H1 (cell line): ENCODE results near the gene PRELID2. TPM values are rescaled to one million over a fixed set of nuclear protein-coding genes. Genes with fewer than 3 reads are reported as not detected.

Source experiments
- CTCF ChIA-PET: fragments of 300-600 bp; sonication (Branson Sonifier 250); formaldehyde crosslinking; loops from one replicate; lab custom pipeline; 2021; ENCODE audit not compliant: partially characterized antibody; lab: Charles Lee
- POLR2A ChIA-PET: fragments of 300-600 bp; sonication (Branson Sonifier 250); formaldehyde crosslinking; loops from one replicate; lab custom pipeline; 2021; ENCODE audit warnings: inconsistent platforms; ENCODE audit not compliant: partially characterized antibody; lab: Charles Lee
- DNase-seq, 2 experiments: peaks; one replicate each; pipeline versions ENCODE4 v3.0.0 to v3.0.0-alpha.2; 2010 to 2022; ENCODE audit warnings: low spot score in 2 of 2, low read depth in 1 of 2, mixed read lengths in 1 of 2
- FAIRE-seq: peaks from 2 replicates; lab custom pipeline; 2011; peaks lifted over from hg19 to GRCh38; lab: Jason Lieb, UNC
- H2AFZ ChIP-seq: 2 replicates; pipeline ENCODE4 v1.8.1; 2012; ENCODE audit warnings: low read length, inconsistent platforms
- H2AK5ac ChIP-seq: 2 replicates; pipeline ENCODE4 v1.6.1; 2013; ENCODE audit warnings: low read depth, low read length
- H2BK120ac ChIP-seq: replicated peaks from 2 replicates; pipeline ENCODE3; 2013; ENCODE audit warnings: low read depth, low read length, inconsistent platforms
- H2BK12ac ChIP-seq: 2 replicates; pipeline ENCODE4 v1.6.1; 2013; ENCODE audit warnings: low read depth, low read length
- H2BK15ac ChIP-seq: 2 replicates; pipeline ENCODE4 v1.6.1; 2013; ENCODE audit warnings: low read length
- H2BK20ac ChIP-seq: 2 replicates; pipeline ENCODE4 v1.6.1; 2013; ENCODE audit warnings: low read length
- H2BK5ac ChIP-seq: 2 replicates; pipeline ENCODE4 v1.6.1; 2013; ENCODE audit warnings: low read depth, low read length
- H3K14ac ChIP-seq: 2 replicates; pipeline ENCODE4 v1.6.1; 2013; ENCODE audit warnings: inconsistent platforms; ENCODE audit not compliant: insufficient read length
- H3K18ac ChIP-seq: 2 replicates; pipeline ENCODE4 v1.6.1; 2013; ENCODE audit warnings: low read length; ENCODE audit errors: extremely low read depth
- H3K23ac ChIP-seq: 2 replicates; pipeline ENCODE4 v1.6.1; 2013; ENCODE audit warnings: inconsistent platforms; ENCODE audit not compliant: insufficient read length
- H3K23me2 ChIP-seq: 2 replicates; pipeline ENCODE4 v1.6.1; 2013; ENCODE audit warnings: low read depth, low read length
- H3K27ac ChIP-seq: 2 replicates; pipeline ENCODE4 v1.6.1; 2011; ENCODE audit warnings: low read depth, low read length, inconsistent platforms
- H3K27me3 ChIP-seq, 4 experiments: replicated peaks in 1 of 4; 1 replicate in 1 of 4; 2 replicates in 3 of 4; pipeline versions ENCODE4 v1.6.1 to v1.8.1; 2011 to 2013; ENCODE audit warnings: low read length in 3 of 4, mild to moderate bottlenecking in 3 of 4, inconsistent platforms in 2 of 4, mixed read lengths in 2 of 4, moderate library complexity in 1 of 4; ENCODE audit not compliant: control insufficient read depth in 3 of 4, insufficient read depth in 3 of 4; ENCODE audit errors: extremely low read depth in 1 of 4
- H3K36me3 ChIP-seq, 4 experiments: 2 replicates each; pipeline versions ENCODE4 v1.6.1 to v1.8.1; 2011 to 2013; ENCODE audit warnings: mild to moderate bottlenecking in 4 of 4, low read length in 3 of 4, moderate library complexity in 2 of 4, control low read depth in 1 of 4, inconsistent platforms in 1 of 4; ENCODE audit not compliant: insufficient read depth in 4 of 4, control insufficient read depth in 2 of 4
- H3K4ac ChIP-seq: replicated peaks from 2 replicates; pipeline ENCODE3; 2013; ENCODE audit warnings: low read length, low read depth, mixed read lengths, inconsistent platforms; ENCODE audit not compliant: insufficient read length
- H3K4me1 ChIP-seq, 4 experiments: replicated peaks in 1 of 4; 1 replicate in 1 of 4; 2 replicates in 3 of 4; pipeline versions ENCODE4 v1.6.1 to v1.8.1; 2011 to 2013; ENCODE audit warnings: low read length in 3 of 4, inconsistent platforms in 2 of 4, mixed read lengths in 1 of 4; ENCODE audit not compliant: insufficient read depth in 4 of 4, control insufficient read depth in 3 of 4
- H3K4me2 ChIP-seq, 2 experiments: 2 replicates each; pipeline versions ENCODE4 v1.6.1 to v1.8.1; 2011 to 2013; ENCODE audit warnings: low read depth in 2 of 2, low read length in 2 of 2, control low read depth in 1 of 2, inconsistent platforms in 1 of 2, mild to moderate bottlenecking in 1 of 2; ENCODE audit not compliant: insufficient read depth in 1 of 2
- H3K4me3 ChIP-seq, 4 experiments: fragments of 200-600, 300-600 bp in 1 of 4; sonication (generic), shearing (Covaris generic), sonication (Bioruptor Twin) in 1 of 4; 2 replicates each; pipeline versions ENCODE4 v1.5.1 to v1.8.1; 2011 to 2016; ENCODE audit warnings: low read length in 4 of 4, low read depth in 3 of 4, control low read depth in 2 of 4, inconsistent platforms in 2 of 4, mild to moderate bottlenecking in 2 of 4, mixed read lengths in 1 of 4, moderate library complexity in 1 of 4; ENCODE audit not compliant: insufficient read depth in 2 of 4; ENCODE audit errors: extremely low read depth in 1 of 4
- H3K56ac ChIP-seq: replicated peaks from 2 replicates; pipeline ENCODE3; 2013; ENCODE audit warnings: low read depth, mild to moderate bottlenecking, mixed read lengths, low read length, inconsistent platforms; ENCODE audit not compliant: insufficient read length
- H3K79me1 ChIP-seq: 2 replicates; pipeline ENCODE4 v1.6.1; 2013; ENCODE audit warnings: low read depth, low read length, control low read depth
- H3K79me2 ChIP-seq, 2 experiments: 2 replicates each; pipeline versions ENCODE4 v1.6.1 to v1.8.1; 2012 to 2013; ENCODE audit warnings: low read length in 2 of 2, mild to moderate bottlenecking in 2 of 2, inconsistent platforms in 1 of 2; ENCODE audit not compliant: insufficient read depth in 2 of 2, control insufficient read depth in 1 of 2
- H3K9ac ChIP-seq, 4 experiments: replicated peaks in 1 of 4; 1 replicate in 1 of 4; 2 replicates in 3 of 4; pipeline versions ENCODE4 v1.6.1 to v1.8.1; 2011 to 2013; ENCODE audit warnings: low read depth in 3 of 4, low read length in 3 of 4, control low read depth in 2 of 4, mild to moderate bottlenecking in 2 of 4, moderate library complexity in 2 of 4, inconsistent platforms in 1 of 4; ENCODE audit errors: extremely low read depth in 1 of 4
- H3K9me3 ChIP-seq, 2 experiments: 2 replicates each; pipeline versions ENCODE4 v1.6.1 to v1.8.1; 2012 to 2013; ENCODE audit warnings: mild to moderate bottlenecking in 2 of 2, moderate library complexity in 2 of 2, control low read depth in 1 of 2, inconsistent platforms in 1 of 2, low read depth in 1 of 2, low read length in 1 of 2, mixed read lengths in 1 of 2; ENCODE audit not compliant: insufficient read depth in 2 of 2
- H4K20me1 ChIP-seq, 2 experiments: replicated peaks in 1 of 2; 2 replicates each; pipeline versions ENCODE3 to v1.8.1; 2011 to 2013; ENCODE audit warnings: inconsistent platforms in 2 of 2, low read length in 2 of 2, mild to moderate bottlenecking in 1 of 2; ENCODE audit not compliant: insufficient read depth in 2 of 2, control insufficient read depth in 1 of 2
- H4K5ac ChIP-seq: 2 replicates; pipeline ENCODE4 v1.6.1; 2013; ENCODE audit warnings: low read length, low read depth, mixed read lengths, inconsistent platforms; ENCODE audit not compliant: insufficient read length
- H4K8ac ChIP-seq: 2 replicates; pipeline ENCODE4 v1.8.0; 2013; ENCODE audit warnings: mild to moderate bottlenecking, moderate library complexity, low read length, inconsistent platforms; ENCODE audit not compliant: insufficient read depth; ENCODE audit errors: extremely low read depth
- H4K91ac ChIP-seq: replicated peaks from 2 replicates; pipeline ENCODE3; 2013; ENCODE audit warnings: low read length, mixed read lengths, inconsistent platforms; ENCODE audit not compliant: insufficient read length
- BRCA1 ChIP-seq: IDR thresholded peaks from 2 replicates; pipeline ENCODE4 v1.6.1; 2012; ENCODE audit warnings: low read depth, low read length, improper control_type of control experiment
- CTBP2 ChIP-seq: IDR thresholded peaks from 2 replicates; pipeline ENCODE4 v1.7.0; 2011; ENCODE audit warnings: borderline replicate concordance, mild to moderate bottlenecking, moderate library complexity, mixed read lengths, low read length; ENCODE audit not compliant: insufficient read depth, insufficient read length
- POLR2A ChIP-seq, 2 experiments: IDR thresholded peaks; 1 replicate in 1 of 2; 2 replicates in 1 of 2; pipeline ENCODE4 v1.6.1; 2011; ENCODE audit warnings: low read depth in 2 of 2, low read length in 2 of 2, mild to moderate bottlenecking in 2 of 2; ENCODE audit errors: control extremely low read depth in 1 of 2
- POLR2AphosphoS5 ChIP-seq: IDR thresholded peaks from 2 replicates; pipeline ENCODE4 v1.6.1; 2011; ENCODE audit warnings: low read depth, low read length
- RBBP5 ChIP-seq: IDR thresholded peaks from 2 replicates; pipeline ENCODE4 v1.7.1; 2012; ENCODE audit warnings: low read depth, mild to moderate bottlenecking, inconsistent platforms, low read length, moderate library complexity, borderline replicate concordance
- TAF7 ChIP-seq: optimal IDR thresholded peaks from 2 replicates; pipeline ENCODE3; 2011; ENCODE audit warnings: low read depth, mild to moderate bottlenecking, inconsistent platforms, low read length, moderate library complexity, borderline replicate concordance
- TCF12 ChIP-seq: IDR thresholded peaks from 2 replicates; pipeline ENCODE4 v1.6.1; 2011; ENCODE audit warnings: low read depth, mild to moderate bottlenecking, low read length
- WGBS, 2 experiments: shearing (Covaris generic) in 1 of 2; methylation state at CpG; one replicate each; pipeline versions ENCODE4 v1.1.6 to v1.1.7; 2013 to 2015; ENCODE audit warnings: low lambda C conversion rate in 2 of 2, mixed read lengths in 2 of 2, inconsistent platforms in 1 of 2, low coverage in 1 of 2, missing lambda C conversion rate in 1 of 2; ENCODE audit not compliant: insufficient replicate concordance in 2 of 2, insufficient coverage in 1 of 2, insufficient read length in 1 of 2; ENCODE audit errors: extremely low coverage in 1 of 2, missing lambda C conversion rate in 1 of 2; 5-methylcytosine and 5-hydroxymethylcytosine counted together
- polyA plus RNA-seq, 7 experiments: library from polyadenylated mRNA; depleted of rRNA in 3 of 7; stranded (reverse) in 5 of 7; unstranded in 2 of 7; fragments of >200 nt in 5 of 7; fragments of 200-250 nt in 2 of 7; gene quantifications; 1 replicate in 5 of 7; 2 replicates in 1 of 7; 4 replicates in 1 of 7; pipeline versions ENCODE4 v1.2.1 to v1.2.3, GENCODE V29; 2011 to 2013; ENCODE audit warnings: missing spikeins in 2 of 7, mixed read lengths in 2 of 7
- total RNA-seq: library from RNA; stranded (reverse); fragmentation: NEBNext Ultra II Directional; extraction: Animal tissue kit (Norgen Biotek cat#: 25700); gene quantifications from 2 replicates; pipeline ENCODE4 v1.2.1, GENCODE V29; 2021
- TF ChIP-seq, protein P1 (sequence below): IDR thresholded peaks from 2 replicates; pipeline ENCODE4 v1.6.1; 2011; ENCODE audit warnings: low read length, improper control_type of control experiment
- TF ChIP-seq, protein P2 (sequence below): IDR thresholded peaks from 2 replicates; pipeline ENCODE4 v1.6.1; 2011; ENCODE audit warnings: low read depth, mild to moderate bottlenecking, low read length; ENCODE audit not compliant: insufficient read depth

The PRELID2 gene
- total and polyA plus RNA-seq, 2 of the 8 experiments (the other 6 are each of a cell fraction or from before 2014, with no cell fraction given): 2.2 to 7.8 TPM

DNA sequence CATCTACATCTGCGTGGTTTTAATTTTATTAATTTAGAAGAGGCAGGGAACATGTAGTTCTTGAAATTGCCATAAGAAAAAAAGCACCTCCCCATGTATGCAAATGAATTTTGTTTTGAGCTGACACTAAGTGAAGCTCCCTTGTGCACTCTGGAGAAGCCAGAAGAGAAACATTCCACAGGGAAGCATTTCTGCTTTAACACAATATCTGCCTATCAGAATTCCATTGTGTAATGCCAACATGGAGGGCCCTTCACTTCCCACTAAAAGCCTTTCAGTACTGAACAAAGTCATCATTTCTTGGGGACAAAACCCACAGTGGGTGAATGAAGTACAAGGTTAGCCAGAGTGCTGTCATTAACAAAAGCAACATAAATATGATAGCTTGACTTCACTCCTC, 59.7 kb downstream of the PRELID2 start:
- CTCF ChIA-PET: interaction anchor here (0.8 to 2.2 kb wide), 9 partner anchors 10 to 266 kb away, joined by 3 to 12 read pairs (median 4); no protein-coding TSS in a partner anchor
- 86% methylated on average over 1 of the region's 1 CpG; no CpG with 5 or more reads in 1 of the 2 experiments for WGBS, 2 experiments
- Histone ChIP-seq H4K5ac (no peak overlapping the region), H2AFZ (no peak overlapping the region), H3K18ac (no peak overlapping the region), H3K36me3 (no peaks in the 10 kb centered on the region), H3K4me1 (no peaks in the 10 kb centered on the region; a peak in 1 of 7 replicates), H3K14ac (no peak overlapping the region), H3K79me2 (no peaks in the 10 kb centered on the region), H2BK20ac (no peak overlapping the region), H3K4me3 (no peak overlapping the region), H3K4me2 (no peak overlapping the region), H3K27ac (no peak overlapping the region), H3K4ac (no peak overlapping the region), H4K91ac (no peak overlapping the region), H3K27me3 (no peaks in the 10 kb centered on the region), H3K9me3 (peaks cover 4 to 9% of the 10 kb centered on the region in 2 experiments; a peak in 1 of 4 replicates), H2BK120ac (no peak overlapping the region), H3K9ac (no peak overlapping the region), H2BK5ac (no peak overlapping the region), H3K23ac (no peak overlapping the region), H3K79me1 (no peaks in the 10 kb centered on the region), H2BK12ac (no peak overlapping the region), H3K56ac (no peak overlapping the region), H2BK15ac (no peak overlapping the region), H4K20me1 (no peaks in the 10 kb centered on the region), H3K23me2 (no peaks in the 10 kb centered on the region), H4K8ac (no peak overlapping the region), H2AK5ac (no peak overlapping the region)
- DNase-seq (no peak), FAIRE-seq (no peak)
- POLR2A ChIA-PET: interaction anchor here (0.6 to 1.5 kb wide), 2 partner anchors 11 to 1600 kb away, joined by 3 to 7 read pairs; no protein-coding TSS in a partner anchor
- TF ChIP-seq, protein P1, sequence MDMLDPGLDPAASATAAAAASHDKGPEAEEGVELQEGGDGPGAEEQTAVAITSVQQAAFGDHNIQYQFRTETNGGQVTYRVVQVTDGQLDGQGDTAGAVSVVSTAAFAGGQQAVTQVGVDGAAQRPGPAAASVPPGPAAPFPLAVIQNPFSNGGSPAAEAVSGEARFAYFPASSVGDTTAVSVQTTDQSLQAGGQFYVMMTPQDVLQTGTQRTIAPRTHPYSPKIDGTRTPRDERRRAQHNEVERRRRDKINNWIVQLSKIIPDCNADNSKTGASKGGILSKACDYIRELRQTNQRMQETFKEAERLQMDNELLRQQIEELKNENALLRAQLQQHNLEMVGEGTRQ: no peak
- TF ChIP-seq RBBP5 (no peak), TAF7 (no peak), CTBP2 (no peak), POLR2AphosphoS5 (no peak), BRCA1 (no peak), POLR2A (IDR thresholded peaks at IDR 0.05; ENCODE audit: control extremely low read depth in 1 of 2, low read depth in 2 of 2, low read length in 2 of 2) (no peak), TCF12 (no peak)
- TF ChIP-seq, protein P2, sequence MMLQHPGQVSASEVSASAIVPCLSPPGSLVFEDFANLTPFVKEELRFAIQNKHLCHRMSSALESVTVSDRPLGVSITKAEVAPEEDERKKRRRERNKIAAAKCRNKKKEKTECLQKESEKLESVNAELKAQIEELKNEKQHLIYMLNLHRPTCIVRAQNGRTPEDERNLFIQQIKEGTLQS: no peak
